Vagina (tissue), 2 donors: ENCODE results near the gene CDH9. TPM values are rescaled to one million over a fixed set of nuclear protein-coding genes. Genes with fewer than 3 reads are reported as not detected.

ENCODE experiments used
- DNase-seq, 2 donors: peaks; one replicate each; pipeline ENCODE4 v3.0.0-alpha.2; 2017; ENCODE audit errors: extremely low spot score in 2 of 2
- H3K27ac ChIP-seq: fragments of 200-600 bp; sonication (generic); one replicate; pipeline ENCODE4 v1.5.1; 2019
- H3K27me3 ChIP-seq: fragments of 200-600 bp; sonication (generic); one replicate; pipeline ENCODE4 v1.5.1; 2019
- H3K36me3 ChIP-seq, 2 donors: fragments of 200-600 bp; sonication (generic); one replicate each; pipeline ENCODE4 v1.5.1; 2017 to 2019
- H3K4me1 ChIP-seq: fragments of 200-600 bp; sonication (generic); one replicate; pipeline ENCODE4 v1.5.1; 2019
- H3K4me3 ChIP-seq, 2 donors: fragments of 200-600 bp; sonication (generic); 1 replicate in 1 of 2; 2 replicates in 1 of 2; pipeline ENCODE4 v1.5.1; 2016 to 2019
- H3K9me3 ChIP-seq: fragments of 200-600 bp; sonication (generic); one replicate; pipeline ENCODE4 v1.5.1; 2019
- CTCF ChIP-seq, 3 experiments: fragments of 450-650 bp in 2 of 3; fragments of 200-600 bp in 1 of 3; sonication (generic) in 1 of 3; IDR thresholded peaks; one replicate each; pipeline ENCODE4 v1.5.1; 2017 to 2019; ENCODE audit warnings: antibody characterized with exemption in 3 of 3, mild to moderate bottlenecking in 2 of 3, moderate library complexity in 2 of 3
- POLR2A ChIP-seq, 2 donors: fragments of 450-650 bp; IDR thresholded peaks; one replicate each; pipeline ENCODE4 v1.6.1; 2017; ENCODE audit warnings: antibody characterized with exemption in 2 of 2, mild to moderate bottlenecking in 2 of 2, moderate library complexity in 2 of 2
- POLR2AphosphoS5 ChIP-seq, 2 donors: sonication (generic); formaldehyde crosslinking; IDR thresholded peaks; one replicate each; pipeline ENCODE4 v1.9.0; 2017; ENCODE audit warnings: antibody characterized with exemption in 2 of 2, mild to moderate bottlenecking in 2 of 2, low read depth in 1 of 2; ENCODE audit not compliant: insufficient read depth in 1 of 2
- intact Hi-C: fragments of 100-400 bp; cut with DNase I; formaldehyde crosslinking; loops from one replicate; pipeline ENCODE4 v1.15.1; 2023
- total RNA-seq: library from RNA; depleted of rRNA; stranded (reverse); fragments of >200 nt; gene quantifications from one replicate; pipeline ENCODE4 v1.2.3, GENCODE V29; 2016

Gene CDH9
- total RNA-seq, 1 donor from 2014 or later = not detected

GRCh38 chr5:27026063-27026462 lies 12.3 kb downstream of the CDH9 start:
- TF ChIP-seq CTCF (IDR thresholded peaks at IDR 0.05) = no peak
- no peak for TF ChIP-seq POLR2AphosphoS5 (IDR thresholded peaks at IDR 0.05; ENCODE audit: insufficient read depth in 1 of 2, low read depth in 1 of 2)
- no peak overlapping the region for H3K27ac ChIP-seq
- H3K36me3 ChIP-seq = no peaks in the 10 kb centered on the region
- H3K4me1 ChIP-seq = no peaks in the 10 kb centered on the region
- H3K27me3 ChIP-seq = no peaks in the 10 kb centered on the region
- intact Hi-C loops = no loop called here
- H3K9me3 ChIP-seq = no peaks in the 10 kb centered on the region
- H3K4me3 ChIP-seq = no peak overlapping the region
- no peak for DNase-seq

DNA sequence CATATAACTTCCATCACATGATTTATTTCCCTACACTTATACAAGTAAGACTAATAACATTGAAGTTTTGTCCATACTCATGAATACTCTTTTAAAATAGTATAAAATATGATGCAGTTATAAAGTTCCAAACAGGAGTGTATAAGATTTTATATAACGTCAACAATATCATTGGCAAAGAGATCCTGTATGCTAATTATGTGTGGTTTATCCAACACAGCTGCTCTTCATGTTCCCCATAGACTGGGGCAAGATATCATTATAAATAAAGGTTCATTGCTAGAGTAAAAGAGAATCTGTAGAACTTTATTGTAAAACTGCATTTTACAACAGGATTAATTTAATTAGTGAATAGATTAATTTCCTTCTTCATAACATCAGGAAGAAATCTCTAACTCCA lies 16.9 kb downstream of the CDH9 start:
- H3K4me3 ChIP-seq = no peak overlapping the region
- no peaks in the 10 kb centered on the region for H3K4me1 ChIP-seq
- H3K27me3 ChIP-seq = no peaks in the 10 kb centered on the region
- H3K27ac ChIP-seq = no peak overlapping the region
- TF ChIP-seq CTCF (IDR thresholded peaks at IDR 0.05) (no peak), POLR2AphosphoS5 (IDR thresholded peaks at IDR 0.05; ENCODE audit: insufficient read depth in 1 of 2, low read depth in 1 of 2) (no peak), POLR2A (IDR thresholded peaks at IDR 0.05) (no peak)
- no peaks in the 10 kb centered on the region for H3K36me3 ChIP-seq
- intact Hi-C loops = no loop called here
- no peak for DNase-seq
- H3K9me3 ChIP-seq = no peaks in the 10 kb centered on the region

- DNase-seq = no peak
These were observed 17.4 kb downstream of the CDH9 start for GRCh38 chr5:27020973-27021372.

DNA sequence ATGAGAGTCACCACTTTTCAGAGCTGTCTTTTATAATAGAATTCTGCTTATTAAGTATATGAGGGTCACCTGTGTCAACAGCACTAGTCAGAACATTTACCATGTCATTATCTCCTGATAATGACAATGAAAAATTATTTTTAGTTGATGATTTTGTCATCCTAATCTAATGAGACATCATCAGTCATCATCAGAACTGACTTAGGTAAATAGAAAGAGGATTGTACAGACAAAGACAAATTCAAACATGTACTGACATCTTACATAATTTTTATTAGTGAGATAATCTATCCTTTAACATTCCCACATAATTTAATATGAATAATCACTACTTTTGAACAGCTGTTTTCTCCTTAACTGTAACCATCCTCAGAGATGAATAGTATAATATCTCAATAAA lies 22.6 kb downstream of the CDH9 start:
- Histone ChIP-seq H3K4me3 (no peak overlapping the region), H3K4me1 (no peaks in the 10 kb centered on the region), H3K9me3 (no peaks in the 10 kb centered on the region), H3K36me3 (no peaks in the 10 kb centered on the region), H3K27ac (no peak overlapping the region), H3K27me3 (no peaks in the 10 kb centered on the region)
- intact Hi-C loops = no loop called here
- TF ChIP-seq POLR2A (IDR thresholded peaks at IDR 0.05) (no peak), POLR2AphosphoS5 (IDR thresholded peaks at IDR 0.05; ENCODE audit: insufficient read depth in 1 of 2, low read depth in 1 of 2) (no peak)
- no peak for DNase-seq

More at GRCh38 chr5:27020973-27021372, 17.4 kb downstream of the CDH9 start:
- no peak overlapping the region for H3K4me3 ChIP-seq
- no peaks in the 10 kb centered on the region for H3K9me3 ChIP-seq
- H3K27me3 ChIP-seq = no peaks in the 10 kb centered on the region
- H3K36me3 ChIP-seq = no peaks in the 10 kb centered on the region
- intact Hi-C loops = no loop called here
- no peak overlapping the region for H3K27ac ChIP-seq
- TF ChIP-seq POLR2AphosphoS5 (IDR thresholded peaks at IDR 0.05; ENCODE audit: insufficient read depth in 1 of 2, low read depth in 1 of 2) = no peak
- TF ChIP-seq CTCF (IDR thresholded peaks at IDR 0.05) = no peak
- no peak for TF ChIP-seq POLR2A (IDR thresholded peaks at IDR 0.05)
- no peaks in the 10 kb centered on the region for H3K4me1 ChIP-seq

GRCh38 chr5:27011274-27011673 lies 27.1 kb downstream of the CDH9 start:
- no peak overlapping the region for H3K4me3 ChIP-seq
- no peaks in the 10 kb centered on the region for H3K9me3 ChIP-seq
- H3K27ac ChIP-seq = no peak overlapping the region
- no peaks in the 10 kb centered on the region for H3K27me3 ChIP-seq
- intact Hi-C loops = no loop called here
- TF ChIP-seq POLR2A (IDR thresholded peaks at IDR 0.05) (no peak), POLR2AphosphoS5 (IDR thresholded peaks at IDR 0.05; ENCODE audit: insufficient read depth in 1 of 2, low read depth in 1 of 2) (no peak), CTCF (IDR thresholded peaks at IDR 0.05) (no peak)
- DNase-seq = no peak
- H3K4me1 ChIP-seq = no peaks in the 10 kb centered on the region
- no peaks in the 10 kb centered on the region for H3K36me3 ChIP-seq

- DNase-seq = no peak
- no peak for TF ChIP-seq CTCF (IDR thresholded peaks at IDR 0.05)
- TF ChIP-seq POLR2A (IDR thresholded peaks at IDR 0.05) = no peak
- no peak for TF ChIP-seq POLR2AphosphoS5 (IDR thresholded peaks at IDR 0.05; ENCODE audit: insufficient read depth in 1 of 2, low read depth in 1 of 2)
- no peaks in the 10 kb centered on the region for H3K27me3 ChIP-seq
- no peak overlapping the region for H3K4me3 ChIP-seq
- H3K9me3 ChIP-seq = no peaks in the 10 kb centered on the region
- no peaks in the 10 kb centered on the region for H3K36me3 ChIP-seq
- H3K4me1 ChIP-seq = no peaks in the 10 kb centered on the region
- intact Hi-C loops = no loop called here
- no peak overlapping the region for H3K27ac ChIP-seq
These were observed 27.7 kb downstream of the CDH9 start for GRCh38 chr5:27010646-27011045.
